Gastroesophageal sphincter (tissue), 4 donors: ENCODE data around the gene THBS1. TPM values are rescaled to one million over a fixed set of nuclear protein-coding genes. Genes with fewer than 3 reads are reported as not detected.

ENCODE experiments used
- ATAC-seq: fragments of 150-250 bp; one replicate; pipeline ENCODE4 v1.9.1; 2016; ENCODE audit warnings: mild to moderate bottlenecking, moderate library complexity
- H3K27ac ChIP-seq, 4 donors: fragments of 200-600 bp; sonication (generic) in 3 of 4; 1 replicate in 3 of 4; 2 replicates in 1 of 4; pipeline ENCODE4 v1.5.1; 2016 to 2019
- H3K27me3 ChIP-seq: fragments of 200-600 bp; sonication (generic); one replicate; pipeline ENCODE4 v1.5.1; 2019
- H3K36me3 ChIP-seq, 2 donors: fragments of 200-600 bp; sonication (generic); one replicate each; pipeline ENCODE4 v1.5.1; 2019; ENCODE audit warnings: control low read depth in 1 of 2
- H3K4me1 ChIP-seq, 3 donors: fragments of 200-600 bp; sonication (generic); 1 replicate in 2 of 3; 2 replicates in 1 of 3; pipeline ENCODE4 v1.5.1; 2016 to 2019; ENCODE audit warnings: control low read depth in 2 of 3
- H3K4me3 ChIP-seq, 2 donors: fragments of 200-600 bp; sonication (generic); one replicate each; pipeline ENCODE4 v1.5.1; 2019; ENCODE audit warnings: mild to moderate bottlenecking in 1 of 2, moderate library complexity in 1 of 2
- H3K9me3 ChIP-seq, 3 donors: fragments of 200-600 bp; sonication (generic); one replicate each; pipeline ENCODE4 v1.5.1; 2017 to 2019; ENCODE audit warnings: control low read depth in 2 of 3
- CTCF ChIP-seq, 4 experiments: fragments of 200-600 bp in 2 of 4; fragments of 450-650 bp in 2 of 4; sonication (generic) in 1 of 4; IDR thresholded peaks; one replicate each; pipeline ENCODE4 v1.5.1; 2017 to 2019; ENCODE audit warnings: antibody characterized with exemption in 4 of 4, mild to moderate bottlenecking in 2 of 4, moderate library complexity in 2 of 4
- EP300 ChIP-seq: sonication (generic); formaldehyde crosslinking; IDR thresholded peaks from one replicate; pipeline ENCODE4 v1.6.1; 2017; ENCODE audit warnings: antibody characterized with exemption, mild to moderate bottlenecking
- POLR2A ChIP-seq, 2 donors: fragments of 450-650 bp; IDR thresholded peaks; one replicate each; pipeline ENCODE4 v1.6.1; 2017; ENCODE audit warnings: antibody characterized with exemption in 2 of 2, mild to moderate bottlenecking in 2 of 2, moderate library complexity in 1 of 2
- POLR2AphosphoS5 ChIP-seq: sonication (generic); formaldehyde crosslinking; IDR thresholded peaks from one replicate; pipeline ENCODE4 v1.6.1; 2017; ENCODE audit warnings: antibody characterized with exemption
- WGBS, 2 donors: methylation state at CpG; one replicate each; pipeline ENCODE4 v1.1.5; 2018; ENCODE audit warnings: low coverage in 1 of 2; 5-methylcytosine and 5-hydroxymethylcytosine counted together
- total RNA-seq, 4 donors: library from RNA; depleted of rRNA; stranded (reverse); fragments of >200 nt; gene quantifications; one replicate each; pipeline ENCODE4 v1.1.0, GENCODE V29; 2016

THBS1 gene
- total RNA-seq, 4 donors from 2014 or later, result 183 to 1,645 (median 277) TPM

GRCh38 chr15:39579487-39580116 is 1.3 kb upstream of the THBS1 start:
- no peak for TF ChIP-seq POLR2A (IDR thresholded peaks at IDR 0.05)
- TF ChIP-seq POLR2AphosphoS5, result peak; percentile 55
- no peak for TF ChIP-seq EP300
- H3K9me3 ChIP-seq, result no peaks in the 10 kb centered on the region
- H3K36me3 ChIP-seq, result peaks cover 0 to 27% of the 10 kb centered on the region in 2 donors
- peaks cover 0 to 58% (median 12%) of the 10 kb centered on the region in 3 donors for H3K4me1 ChIP-seq
- H3K27me3 ChIP-seq, result no peaks in the 10 kb centered on the region
- WGBS, 2 donors, result 1 to 2% methylated on average over 6 to 11 of the region's 18 CpGs
- H3K4me3 ChIP-seq, result peak overlapping the region; percentile 71 to 80
- peak; percentile 55 for ATAC-seq
- peak overlapping the region; percentile 93 to 98 (median 96) for H3K27ac ChIP-seq

DNA sequence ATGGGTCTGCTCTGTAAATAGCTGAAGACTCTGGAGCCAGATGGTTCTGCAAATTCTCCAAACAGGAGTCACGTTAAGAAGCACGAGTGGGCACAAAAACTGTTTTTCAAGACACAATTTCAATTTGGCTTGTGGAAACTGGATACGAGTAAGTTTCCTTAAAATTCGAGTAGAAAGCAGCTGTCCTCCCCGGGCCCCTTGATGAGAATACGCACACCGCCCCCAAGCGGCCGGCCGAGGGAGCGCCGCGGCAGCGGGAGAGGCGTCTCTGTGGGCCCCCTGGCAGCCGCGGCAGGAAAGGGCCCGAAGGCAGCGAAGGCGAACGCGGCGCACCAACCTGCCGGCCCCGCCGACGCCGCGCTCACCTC is 778 bp upstream of the THBS1 start:
- no peaks in the 10 kb centered on the region for H3K9me3 ChIP-seq
- peaks cover 0 to 63% (median 14%) of the 10 kb centered on the region in 3 donors for H3K4me1 ChIP-seq
- H3K36me3 ChIP-seq, result peaks cover 0 to 32% of the 10 kb centered on the region in 2 donors
- H3K27me3 ChIP-seq, result no peaks in the 10 kb centered on the region
- peak overlapping the region; percentile 71 to 80 for H3K4me3 ChIP-seq
- 0% methylated on average over 3 of the region's 29 CpGs for WGBS, 2 donors
- TF ChIP-seq POLR2AphosphoS5 (peak; percentile 8), CTCF (IDR thresholded peaks at IDR 0.05) (peak; percentile 98 to 100 (median 100)), EP300 (no peak)
- H3K27ac ChIP-seq, result peak overlapping the region; percentile 93 to 98 (median 96)
- ATAC-seq, result peak; percentile 81

DNA sequence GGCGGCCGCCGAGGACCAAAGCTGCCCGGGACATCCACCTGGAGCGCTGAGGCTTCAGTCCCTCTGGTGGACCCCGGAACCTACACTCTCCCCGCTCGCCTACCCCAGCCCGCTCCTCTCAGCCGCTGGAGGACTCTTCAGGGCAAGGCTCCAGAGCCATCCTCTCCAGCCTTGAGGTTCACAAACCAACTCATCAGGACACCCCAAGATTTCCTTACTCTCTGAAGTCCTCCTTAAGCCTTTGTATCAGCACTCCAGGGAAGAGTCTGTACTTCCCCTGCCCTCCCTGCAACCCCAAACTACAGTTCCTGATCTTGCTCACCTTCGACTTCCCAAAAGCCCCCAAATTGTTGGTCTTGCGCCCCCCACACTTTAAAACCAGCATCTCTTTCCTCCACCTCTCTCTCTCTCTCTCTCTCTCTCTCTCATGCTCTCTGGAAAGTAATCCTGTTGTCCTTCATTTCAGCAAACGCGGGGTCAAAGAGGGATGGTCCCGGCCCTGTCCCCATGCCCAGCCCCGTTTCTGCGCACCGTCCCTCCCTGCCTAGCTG is 438 bp downstream of the THBS1 start:
- H3K4me3 ChIP-seq, result peak overlapping the region; percentile 71 to 80
- no peaks in the 10 kb centered on the region for H3K9me3 ChIP-seq
- H3K27ac ChIP-seq, result peak overlapping the region; percentile 93 to 98 (median 96)
- no peak for ATAC-seq
- peaks cover 0 to 44% of the 10 kb centered on the region in 2 donors for H3K36me3 ChIP-seq
- TF ChIP-seq CTCF (IDR thresholded peaks at IDR 0.05), result peak in 2 of 4 experiments; percentile 25 to 28
- no peak for TF ChIP-seq EP300
- no peak for TF ChIP-seq POLR2AphosphoS5
- TF ChIP-seq POLR2A (IDR thresholded peaks at IDR 0.05), result no peak
- H3K27me3 ChIP-seq, result no peaks in the 10 kb centered on the region
- H3K4me1 ChIP-seq, result peaks cover 3 to 75% (median 26%) of the 10 kb centered on the region in 3 donors
- WGBS, 2 donors, result 10 to 13% methylated on average over 3 to 9 of the region's 18 CpGs

DNA sequence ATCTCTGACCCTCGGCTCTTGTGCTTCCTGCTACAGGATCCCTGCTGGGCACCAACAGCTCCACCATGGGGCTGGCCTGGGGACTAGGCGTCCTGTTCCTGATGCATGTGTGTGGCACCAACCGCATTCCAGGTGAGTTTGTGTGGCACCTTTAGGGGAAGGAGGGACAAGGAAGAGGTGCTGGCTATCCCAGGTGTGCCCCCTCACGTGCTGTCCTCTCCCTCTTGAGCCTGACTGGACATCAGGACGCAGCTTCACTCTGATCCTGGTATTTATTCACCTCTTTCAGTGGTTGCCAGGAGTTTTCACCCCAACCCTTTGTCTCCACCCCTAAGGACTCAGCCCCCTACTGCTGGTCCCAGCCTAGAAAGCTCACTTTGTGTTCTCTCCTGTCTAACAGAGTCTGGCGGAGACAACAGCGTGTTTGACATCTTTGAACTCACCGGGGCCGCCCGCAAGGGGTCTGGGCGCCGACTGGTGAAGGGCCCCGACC is 960 bp downstream of the THBS1 start:
- peak overlapping the region; percentile 71 to 80 for H3K4me3 ChIP-seq
- WGBS, 2 donors, result 0 to 35% methylated on average over 1 to 4 of the region's 13 CpGs
- TF ChIP-seq POLR2A (IDR thresholded peaks at IDR 0.05), result peak in 1 of 2 donors; percentile 23
- TF ChIP-seq CTCF (IDR thresholded peaks at IDR 0.05), result peak; percentile 19 to 65 (median 38)
- peak; percentile 68 for TF ChIP-seq POLR2AphosphoS5
- TF ChIP-seq EP300, result no peak
- H3K27me3 ChIP-seq, result no peaks in the 10 kb centered on the region
- peaks cover 0 to 49% of the 10 kb centered on the region in 2 donors for H3K36me3 ChIP-seq
- peak overlapping the region; percentile 93 to 98 (median 96) for H3K27ac ChIP-seq
- no peaks in the 10 kb centered on the region for H3K9me3 ChIP-seq
- ATAC-seq, result no peak
- peaks cover 3 to 80% (median 30%) of the 10 kb centered on the region in 3 donors for H3K4me1 ChIP-seq

DNA sequence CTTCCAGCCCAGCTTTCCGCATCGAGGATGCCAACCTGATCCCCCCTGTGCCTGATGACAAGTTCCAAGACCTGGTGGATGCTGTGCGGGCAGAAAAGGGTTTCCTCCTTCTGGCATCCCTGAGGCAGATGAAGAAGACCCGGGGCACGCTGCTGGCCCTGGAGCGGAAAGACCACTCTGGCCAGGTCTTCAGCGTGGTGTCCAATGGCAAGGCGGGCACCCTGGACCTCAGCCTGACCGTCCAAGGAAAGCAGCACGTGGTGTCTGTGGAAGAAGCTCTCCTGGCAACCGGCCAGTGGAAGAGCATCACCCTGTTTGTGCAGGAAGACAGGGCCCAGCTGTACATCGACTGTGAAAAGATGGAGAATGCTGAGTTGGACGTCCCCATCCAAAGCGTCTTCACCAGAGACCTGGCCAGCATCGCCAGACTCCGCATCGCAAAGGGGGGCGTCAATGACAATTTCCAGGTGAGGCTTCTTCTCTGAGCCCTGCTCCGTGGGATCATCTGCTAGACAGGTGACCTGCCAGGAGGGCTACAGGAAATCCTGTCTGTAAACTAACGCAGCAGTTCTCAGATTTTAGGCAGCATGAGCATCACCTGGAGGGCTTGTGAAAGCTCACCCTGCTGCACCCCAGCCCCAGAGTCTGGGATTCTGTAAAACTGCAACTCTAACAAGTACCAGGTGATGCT is 1.6 kb downstream of the THBS1 start:
- peak; percentile 71 for TF ChIP-seq POLR2AphosphoS5
- no peak for TF ChIP-seq EP300
- TF ChIP-seq POLR2A (IDR thresholded peaks at IDR 0.05), result peak in 1 of 2 donors; percentile 9
- TF ChIP-seq CTCF (IDR thresholded peaks at IDR 0.05), result no peak
- peak overlapping the region; percentile 93 to 98 (median 96) for H3K27ac ChIP-seq
- H3K9me3 ChIP-seq, result no peaks in the 10 kb centered on the region
- peaks cover 3 to 86% (median 36%) of the 10 kb centered on the region in 3 donors for H3K4me1 ChIP-seq
- WGBS, 2 donors, result 0 to 23% methylated on average over 1 to 7 of the region's 20 CpGs
- no peak for ATAC-seq
- peak overlapping the region; percentile 71 to 80 for H3K4me3 ChIP-seq
- H3K36me3 ChIP-seq, result peaks cover 0 to 55% of the 10 kb centered on the region in 2 donors
- H3K27me3 ChIP-seq, result no peaks in the 10 kb centered on the region
